Cardiac fibroblast (primary cell): Measurements from ENCODE around the gene EPHB1.
"Not testable (repeated sequence)": the region's sequence is repeated elsewhere in the genome, so short reads cannot be mapped to it uniquely, and the experiment has no call there.

ENCODE experiments used
- DNase-seq, 2 donors: peaks; one replicate each; pipeline versions ENCODE4 v3.0.0 to v3.0.0-alpha.2; 2010; ENCODE audit warnings: low read depth in 2 of 2
- H3K4me3 ChIP-seq, 2 donors: replicated peaks in 1 of 2; 1 replicate in 1 of 2; 2 replicates in 1 of 2; pipeline ENCODE4 v1.5.1; 2011; ENCODE audit warnings: low read depth in 2 of 2, low read length in 2 of 2, mild to moderate bottlenecking in 2 of 2, moderate library complexity in 1 of 2
- CTCF ChIP-seq: IDR thresholded peaks from one replicate; pipeline ENCODE4 v1.5.1; 2011; ENCODE audit warnings: low read depth, mild to moderate bottlenecking, low read length, inconsistent platforms

The EPHB1 gene

GRCh38 chr3:134970895-134971294, 175.8 kb downstream of the EPHB1 start:
- no peak overlapping the region for H3K4me3 ChIP-seq
- no peak for DNase-seq
- TF ChIP-seq CTCF = no peak

- no peak for TF ChIP-seq CTCF
- H3K4me3 ChIP-seq = no peak overlapping the region
- DNase-seq = no peak
Measured at GRCh38 chr3:134971306-134971705, 176.2 kb downstream of the EPHB1 start.

- not testable (repeated sequence) for DNase-seq, H3K4me3 ChIP-seq
Measured at GRCh38 chr3:134971907-134972306, 176.8 kb downstream of the EPHB1 start.

GRCh38 chr3:134972836-134973455, 177.9 kb downstream of the EPHB1 start:
- H3K4me3 ChIP-seq = no peak overlapping the region
- no peak for TF ChIP-seq CTCF
- no peak for DNase-seq

- no peak for TF ChIP-seq CTCF
- no peak for DNase-seq
- H3K4me3 ChIP-seq = no peak overlapping the region
Measured at GRCh38 chr3:134974624-134975023, 179.6 kb downstream of the EPHB1 start.

- H3K4me3 ChIP-seq = no peak overlapping the region
- no peak for DNase-seq
- TF ChIP-seq CTCF = no peak
Measured at GRCh38 chr3:134976948-134977347, 181.9 kb downstream of the EPHB1 start.

- DNase-seq = no peak
- H3K4me3 ChIP-seq = no peak overlapping the region
- no peak for TF ChIP-seq CTCF
Measured at GRCh38 chr3:134978658-134979057, 183.6 kb downstream of the EPHB1 start.
